ENCODE results near the gene GJA9. TPM values are rescaled to one million over a fixed set of nuclear protein-coding genes. Genes with fewer than 3 reads are reported as not detected.

GJA9 gene
- total and polyA plus RNA-seq, 9 donors: not detected

DNA sequence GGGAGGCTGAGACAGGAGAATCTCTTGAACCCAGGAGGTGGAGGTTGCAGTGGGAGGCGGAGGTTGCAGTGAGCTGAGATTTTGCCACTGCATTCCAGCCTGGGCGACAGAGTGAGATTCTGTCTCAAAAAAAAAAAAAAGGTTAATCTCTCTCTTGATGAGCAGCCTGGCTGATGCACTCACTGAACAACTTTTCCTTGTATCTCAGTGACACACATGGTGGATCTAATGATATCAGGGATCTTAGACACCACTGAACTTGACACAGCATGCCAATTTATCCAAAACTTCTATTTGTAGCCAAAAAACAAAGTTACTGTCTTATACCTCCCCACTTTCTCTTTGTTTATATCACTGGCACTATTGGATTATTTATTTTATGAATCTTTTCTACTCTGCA lies 44.0 kb upstream of the GJA9 start:
- Histone ChIP-seq H3K4me3 (no peak overlapping the region), H3K27ac (no peak overlapping the region), H3K4me1 (ENCODE audit: insufficient read depth) (no peaks in the 10 kb centered on the region), H3K36me3 (no peaks in the 10 kb centered on the region), H3K9me3 (no peaks in the 10 kb centered on the region), H3K27me3 (no peaks in the 10 kb centered on the region)
- 84 to 92% (median 88%) methylated on average over 2 of the region's 2 CpGs for WGBS, 3 donors
- DNase-seq: no peak
- intact Hi-C loops (cut with DNase I): no loop called here
- TF ChIP-seq, protein P1, sequence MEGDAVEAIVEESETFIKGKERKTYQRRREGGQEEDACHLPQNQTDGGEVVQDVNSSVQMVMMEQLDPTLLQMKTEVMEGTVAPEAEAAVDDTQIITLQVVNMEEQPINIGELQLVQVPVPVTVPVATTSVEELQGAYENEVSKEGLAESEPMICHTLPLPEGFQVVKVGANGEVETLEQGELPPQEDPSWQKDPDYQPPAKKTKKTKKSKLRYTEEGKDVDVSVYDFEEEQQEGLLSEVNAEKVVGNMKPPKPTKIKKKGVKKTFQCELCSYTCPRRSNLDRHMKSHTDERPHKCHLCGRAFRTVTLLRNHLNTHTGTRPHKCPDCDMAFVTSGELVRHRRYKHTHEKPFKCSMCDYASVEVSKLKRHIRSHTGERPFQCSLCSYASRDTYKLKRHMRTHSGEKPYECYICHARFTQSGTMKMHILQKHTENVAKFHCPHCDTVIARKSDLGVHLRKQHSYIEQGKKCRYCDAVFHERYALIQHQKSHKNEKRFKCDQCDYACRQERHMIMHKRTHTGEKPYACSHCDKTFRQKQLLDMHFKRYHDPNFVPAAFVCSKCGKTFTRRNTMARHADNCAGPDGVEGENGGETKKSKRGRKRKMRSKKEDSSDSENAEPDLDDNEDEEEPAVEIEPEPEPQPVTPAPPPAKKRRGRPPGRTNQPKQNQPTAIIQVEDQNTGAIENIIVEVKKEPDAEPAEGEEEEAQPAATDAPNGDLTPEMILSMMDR (IDR thresholded peaks at IDR 0.05): no peak
- TF ChIP-seq POLR2A (IDR thresholded peaks at IDR 0.05) (no peak), EP300 (IDR thresholded peaks at IDR 0.05) (no peak)

DNA sequence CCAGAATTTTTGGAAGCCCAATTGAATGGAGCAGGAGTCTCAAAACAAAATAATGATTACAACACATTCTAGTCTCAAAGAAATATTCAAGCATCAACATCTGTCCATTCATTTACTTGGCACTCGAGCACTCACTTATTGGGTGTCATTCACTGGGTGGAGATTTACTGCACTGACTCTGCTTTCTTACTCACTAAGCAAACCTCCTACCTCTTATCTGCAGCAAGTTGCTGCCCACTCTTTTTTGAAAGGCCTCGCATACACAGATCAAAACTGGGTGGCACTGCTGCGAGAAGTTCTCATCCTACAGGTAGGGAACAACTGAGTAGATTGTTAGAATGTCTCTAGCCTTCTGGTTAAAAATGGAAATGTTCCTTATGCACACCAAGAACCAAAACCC lies 42.2 kb upstream of the GJA9 start:
- TF ChIP-seq EP300 (IDR thresholded peaks at IDR 0.05) (no peak), POLR2A (IDR thresholded peaks at IDR 0.05) (no peak)
- TF ChIP-seq, protein P1 (IDR thresholded peaks at IDR 0.05): no peak
- no peak overlapping the region for H3K4me3 ChIP-seq
- DNase-seq: no peak
- H3K4me1 ChIP-seq (ENCODE audit: insufficient read depth): no peaks in the 10 kb centered on the region
- no peaks in the 10 kb centered on the region for H3K27me3 ChIP-seq
- intact Hi-C loops (cut with DNase I): no loop called here
- H3K36me3 ChIP-seq: no peaks in the 10 kb centered on the region
- no peaks in the 10 kb centered on the region for H3K9me3 ChIP-seq
- WGBS, 3 donors: 84 to 91% (median 85%) methylated on average over 3 of the region's 3 CpGs
- H3K27ac ChIP-seq: no peak overlapping the region

DNA sequence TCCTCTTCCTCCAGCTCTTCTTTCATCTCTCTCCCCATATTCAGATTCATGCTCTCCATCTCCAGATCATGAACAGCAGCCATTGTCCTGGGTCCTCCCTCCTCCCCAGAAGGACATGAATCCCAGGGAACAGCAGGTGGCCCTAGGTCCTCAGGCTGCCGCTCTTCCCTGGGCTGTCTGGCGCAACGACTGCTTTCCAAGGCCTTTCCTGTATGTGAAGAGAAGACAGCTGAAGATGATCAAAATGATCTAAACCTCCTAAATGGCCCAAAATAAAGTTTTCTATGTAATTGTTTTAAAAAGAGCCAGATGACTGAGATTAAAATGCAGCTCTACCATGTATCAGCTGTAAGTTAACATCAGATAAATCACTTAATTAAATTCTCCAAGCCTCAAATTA lies 37.7 kb upstream of the GJA9 start:
- no peaks in the 10 kb centered on the region for H3K36me3 ChIP-seq
- WGBS, 3 donors: 49 to 64% (median 58%) methylated on average over 3 of the region's 3 CpGs
- H3K27me3 ChIP-seq: no peaks in the 10 kb centered on the region
- no peak overlapping the region for H3K4me3 ChIP-seq
- no peak for TF ChIP-seq POLR2A (IDR thresholded peaks at IDR 0.05)
- TF ChIP-seq, protein P1 (IDR thresholded peaks at IDR 0.05): no peak
- no peak for TF ChIP-seq EP300 (IDR thresholded peaks at IDR 0.05)
- no peaks in the 10 kb centered on the region for H3K4me1 ChIP-seq (ENCODE audit: insufficient read depth)
- no peak overlapping the region for H3K27ac ChIP-seq
- no peak for DNase-seq
- no peaks in the 10 kb centered on the region for H3K9me3 ChIP-seq
- intact Hi-C loops (cut with DNase I): no loop called here

DNA sequence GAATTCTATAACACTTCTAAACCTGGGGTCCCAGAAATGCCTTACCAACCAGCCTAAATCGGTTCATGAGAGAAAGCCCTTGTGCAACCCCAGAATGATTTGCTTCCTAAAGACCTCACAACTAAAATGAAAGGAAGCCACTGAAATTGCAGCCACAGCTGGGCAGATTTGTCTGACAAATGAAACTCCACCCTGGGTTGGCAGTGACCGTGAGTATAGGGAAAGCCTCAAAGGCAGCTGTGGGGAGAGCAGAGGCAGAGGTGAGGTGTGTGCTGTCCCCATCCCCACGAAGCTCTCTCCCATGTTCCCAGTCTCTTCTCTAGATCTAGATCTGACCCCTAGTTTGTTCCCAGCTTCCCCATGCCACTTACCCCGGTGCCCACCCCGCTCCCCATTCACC lies 37.2 kb upstream of the GJA9 start:
- Histone ChIP-seq H3K27me3 (no peaks in the 10 kb centered on the region), H3K9me3 (no peaks in the 10 kb centered on the region)
- WGBS, 3 donors: 79 to 85% (median 80%) methylated on average over 5 of the region's 5 CpGs

More for the DNA sequence above, 37.2 kb upstream of the GJA9 start:
- Histone ChIP-seq H3K27ac (no peak overlapping the region), H3K36me3 (no peaks in the 10 kb centered on the region), H3K4me1 (ENCODE audit: insufficient read depth) (no peaks in the 10 kb centered on the region), H3K4me3 (no peak overlapping the region)
- DNase-seq: no peak
- intact Hi-C loops (cut with DNase I): no loop called here
- TF ChIP-seq, protein P1 (IDR thresholded peaks at IDR 0.05): no peak
- TF ChIP-seq EP300 (IDR thresholded peaks at IDR 0.05): no peak
- TF ChIP-seq POLR2A (IDR thresholded peaks at IDR 0.05): no peak
